ENCODE results near the gene DIAPH2.

DIAPH2 gene

DNA sequence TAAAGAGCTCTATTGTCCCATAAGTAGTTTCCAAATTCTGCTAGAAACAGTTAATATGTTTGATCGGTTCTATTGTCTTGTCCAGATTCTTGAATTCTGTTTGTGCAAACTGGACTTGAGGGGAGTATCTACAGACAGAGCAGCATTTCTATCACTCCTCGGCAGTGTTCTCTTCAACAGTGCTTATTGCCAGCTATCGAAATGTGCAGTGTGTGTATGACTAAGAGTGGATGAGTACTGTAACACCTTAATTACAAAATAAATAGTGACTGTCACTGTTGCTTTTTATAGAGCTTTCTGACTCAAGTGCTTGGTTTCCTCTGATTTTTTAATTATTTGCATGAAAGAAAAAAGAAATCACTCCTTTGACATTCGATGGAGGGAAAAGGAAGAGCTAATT, 473.6 kb downstream of the DIAPH2 start:
- Mint-ChIP-seq H3K9me3 (no peaks in the 10 kb centered on the region), H3K4me3 (no peak overlapping the region), H3K36me3 (no peaks in the 10 kb centered on the region), H3K27ac (no peak overlapping the region), H3K4me1 (peaks cover 6% of the 10 kb centered on the region)
- DNase-seq (ENCODE audit: low spot score in 2 of 2), result no peak
- no peak for ATAC-seq

GRCh38 chrX:97159916-97160800, 475.5 kb downstream of the DIAPH2 start:
- no peak overlapping the region for H3K27ac Mint-ChIP-seq
- ATAC-seq (no peak), DNase-seq (ENCODE audit: low spot score in 2 of 2) (no peak)
- H3K4me1 Mint-ChIP-seq, result peaks cover 6% of the 10 kb centered on the region
- H3K36me3 Mint-ChIP-seq, result no peaks in the 10 kb centered on the region
- no peak overlapping the region for H3K4me3 Mint-ChIP-seq
- no peaks in the 10 kb centered on the region for H3K9me3 Mint-ChIP-seq

DNA sequence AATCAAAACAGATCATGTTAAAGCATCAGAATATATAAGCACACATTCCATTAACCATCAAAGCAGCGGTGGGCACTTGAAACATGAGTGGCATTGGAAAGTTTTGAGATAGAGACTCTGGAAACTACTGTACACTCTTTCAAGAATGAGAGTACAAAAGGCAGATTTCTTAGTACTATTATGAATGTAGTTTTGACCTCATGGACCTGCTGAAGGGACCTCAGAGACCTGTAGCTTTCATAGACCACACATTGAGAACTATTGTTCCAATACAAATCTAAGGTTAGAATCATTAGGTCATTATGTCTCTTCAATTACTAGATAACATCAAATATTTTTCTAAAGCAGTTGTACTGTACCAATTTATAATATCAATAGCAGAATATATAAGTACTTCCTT, 482.7 kb downstream of the DIAPH2 start:
- no peaks in the 10 kb centered on the region for H3K4me1 Mint-ChIP-seq
- DNase-seq (ENCODE audit: low spot score in 2 of 2) (no peak), ATAC-seq (no peak)
- no peaks in the 10 kb centered on the region for H3K36me3 Mint-ChIP-seq
- H3K27ac Mint-ChIP-seq, result no peak overlapping the region
- no peak overlapping the region for H3K4me3 Mint-ChIP-seq
- no peaks in the 10 kb centered on the region for H3K9me3 Mint-ChIP-seq

- H3K4me3 Mint-ChIP-seq, result no peak overlapping the region
- H3K27ac Mint-ChIP-seq, result no peak overlapping the region
- DNase-seq (ENCODE audit: low spot score in 2 of 2) (no peak), ATAC-seq (no peak)
- H3K36me3 Mint-ChIP-seq, result no peaks in the 10 kb centered on the region
- H3K4me1 Mint-ChIP-seq, result no peaks in the 10 kb centered on the region
- no peaks in the 10 kb centered on the region for H3K9me3 Mint-ChIP-seq
These were observed 484.0 kb downstream of the DIAPH2 start for GRCh38 chrX:97168646-97169045.

- no peak for DNase-seq (ENCODE audit: low spot score in 2 of 2)
- Mint-ChIP-seq H3K27ac (no peak overlapping the region), H3K4me3 (no peak overlapping the region), H3K9me3 (no peaks in the 10 kb centered on the region), H3K4me1 (no peaks in the 10 kb centered on the region), H3K36me3 (no peaks in the 10 kb centered on the region)
- ATAC-seq, result no peak
These were observed 490.5 kb downstream of the DIAPH2 start for GRCh38 chrX:97175147-97175546.

DNA sequence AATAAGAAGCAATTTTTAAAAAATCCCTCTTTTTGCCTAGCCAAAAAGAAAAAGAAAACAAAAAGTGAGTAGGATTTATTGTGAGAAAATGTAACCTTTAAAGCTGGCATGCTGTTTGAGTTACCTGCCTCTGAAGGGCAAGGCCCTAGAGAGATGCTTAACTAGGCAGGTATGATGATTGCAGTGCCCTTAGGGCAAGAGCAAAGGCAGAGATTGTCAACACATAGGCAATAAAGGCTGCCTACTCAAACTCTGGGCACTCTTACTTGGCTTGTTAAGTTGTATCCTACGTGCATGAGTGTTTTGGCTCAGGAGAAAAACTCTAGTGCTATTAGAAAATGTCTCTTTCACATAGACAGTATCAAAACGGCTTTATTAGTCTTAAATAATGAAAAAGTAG, 505.0 kb downstream of the DIAPH2 start:
- no peak overlapping the region for H3K27ac Mint-ChIP-seq
- ATAC-seq (no peak), DNase-seq (ENCODE audit: low spot score in 2 of 2) (no peak)
- H3K4me1 Mint-ChIP-seq, result no peaks in the 10 kb centered on the region
- H3K4me3 Mint-ChIP-seq, result no peak overlapping the region
- no peaks in the 10 kb centered on the region for H3K9me3 Mint-ChIP-seq
- H3K36me3 Mint-ChIP-seq, result no peaks in the 10 kb centered on the region

DNA sequence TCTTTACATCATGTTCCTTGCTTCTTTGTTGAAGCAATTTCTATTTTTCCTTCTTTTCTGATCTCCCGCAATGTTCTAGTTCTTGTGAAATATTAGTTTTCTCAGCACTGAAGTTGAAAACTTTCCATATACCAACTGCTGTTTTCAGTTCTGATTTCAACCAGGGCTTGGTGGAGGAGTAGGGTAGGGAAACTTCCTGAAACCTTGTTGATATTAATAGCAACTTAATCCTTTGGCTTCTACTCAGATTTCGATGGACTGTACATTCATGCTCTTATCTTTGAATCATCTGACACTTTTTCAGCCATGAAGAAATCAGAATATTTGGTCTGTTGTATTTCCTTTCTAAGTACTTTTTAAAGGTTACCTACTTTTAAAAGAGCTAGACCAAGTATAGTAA, 514.9 kb downstream of the DIAPH2 start:
- Mint-ChIP-seq H3K27ac (no peak overlapping the region), H3K9me3 (peaks cover 4% of the 10 kb centered on the region), H3K4me3 (no peak overlapping the region), H3K4me1 (no peaks in the 10 kb centered on the region), H3K36me3 (no peaks in the 10 kb centered on the region)
- ATAC-seq, result no peak
- DNase-seq (ENCODE audit: low spot score in 2 of 2), result no peak

DNA sequence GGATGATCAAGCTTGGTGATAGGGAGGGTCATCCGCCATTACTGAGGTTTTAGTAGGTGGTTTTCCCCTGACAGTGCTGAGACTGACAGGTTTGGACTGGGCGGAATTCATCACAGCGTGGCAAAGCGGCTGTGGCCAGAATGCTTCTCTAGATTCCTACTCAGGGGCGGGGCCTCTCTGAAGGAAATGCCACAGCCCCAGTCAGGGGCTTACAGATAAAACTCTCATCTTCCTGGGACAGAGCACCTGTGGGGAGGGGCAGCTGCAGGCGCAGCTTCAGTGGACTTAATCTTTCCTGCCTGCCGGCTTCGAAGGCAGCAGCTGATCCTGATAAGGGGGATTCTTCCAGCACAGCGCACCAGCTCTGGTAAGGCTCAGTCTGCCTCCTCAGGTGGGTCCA, 515.8 kb downstream of the DIAPH2 start:
- DNase-seq (ENCODE audit: low spot score in 2 of 2), result no peak
- Mint-ChIP-seq H3K4me3 (no peak overlapping the region), H3K36me3 (no peaks in the 10 kb centered on the region), H3K4me1 (no peaks in the 10 kb centered on the region), H3K27ac (no peak overlapping the region), H3K9me3 (peaks cover 4% of the 10 kb centered on the region)
- ATAC-seq, result no peak

DNA sequence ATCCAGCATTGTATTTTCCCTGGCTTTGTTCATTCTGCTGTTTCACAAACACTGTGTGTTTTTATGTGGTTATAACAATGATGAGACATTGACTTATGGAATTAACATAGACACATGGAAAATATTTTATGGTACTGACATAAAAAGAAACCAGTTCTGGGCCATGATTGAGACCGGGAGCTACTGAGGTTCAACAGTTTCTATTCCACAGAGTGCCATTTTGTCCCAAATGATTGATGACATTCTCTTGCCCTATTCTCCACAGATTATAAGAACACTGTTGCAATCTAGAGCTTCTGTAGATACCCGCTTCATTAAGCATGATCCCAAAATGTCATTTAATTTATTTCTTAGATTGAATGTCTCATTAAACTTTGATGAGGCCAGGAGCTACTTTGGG, 525.9 kb downstream of the DIAPH2 start:
- no peaks in the 10 kb centered on the region for H3K9me3 Mint-ChIP-seq
- no peak overlapping the region for H3K4me3 Mint-ChIP-seq
- no peaks in the 10 kb centered on the region for H3K36me3 Mint-ChIP-seq
- no peak overlapping the region for H3K27ac Mint-ChIP-seq
- DNase-seq (ENCODE audit: low spot score in 2 of 2) (no peak), ATAC-seq (peak; percentile 56)
- no peaks in the 10 kb centered on the region for H3K4me1 Mint-ChIP-seq

DNA sequence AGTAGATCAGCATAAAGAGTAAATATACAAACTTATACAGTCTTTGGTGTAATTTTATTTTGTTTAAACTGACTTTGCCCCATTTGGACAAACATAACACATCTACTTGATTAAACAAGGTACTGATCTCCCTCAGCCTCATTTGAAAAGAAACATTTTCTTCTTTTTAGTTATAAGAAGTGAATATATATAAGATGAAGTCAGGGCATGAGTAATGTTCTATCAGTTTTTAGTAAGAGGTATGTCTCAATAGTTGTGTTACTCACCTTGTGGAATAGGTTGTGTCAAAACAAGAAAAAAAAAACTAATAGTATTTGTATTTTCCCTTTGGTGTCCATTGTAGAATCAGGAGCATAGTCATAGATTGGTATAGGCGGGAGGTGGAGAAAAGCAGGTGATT, 526.4 kb downstream of the DIAPH2 start:
- Mint-ChIP-seq H3K27ac (no peak overlapping the region), H3K9me3 (no peaks in the 10 kb centered on the region), H3K4me3 (no peak overlapping the region), H3K4me1 (no peaks in the 10 kb centered on the region), H3K36me3 (no peaks in the 10 kb centered on the region)
- peak; percentile 74 for ATAC-seq
- DNase-seq (ENCODE audit: low spot score in 2 of 2), result no peak

- Mint-ChIP-seq H3K9me3 (no peaks in the 10 kb centered on the region), H3K27ac (no peak overlapping the region), H3K4me1 (peaks cover 2% of the 10 kb centered on the region), H3K4me3 (no peak overlapping the region), H3K36me3 (no peaks in the 10 kb centered on the region)
- DNase-seq (ENCODE audit: low spot score in 2 of 2) (no peak), ATAC-seq (no peak)
These were observed 530.5 kb downstream of the DIAPH2 start for GRCh38 chrX:97215186-97215585.

- no peaks in the 10 kb centered on the region for H3K9me3 Mint-ChIP-seq
- no peak for ATAC-seq
- H3K4me1 Mint-ChIP-seq, result peaks cover 6% of the 10 kb centered on the region
These were observed 539.5 kb downstream of the DIAPH2 start for GRCh38 chrX:97224148-97224547.

DNA sequence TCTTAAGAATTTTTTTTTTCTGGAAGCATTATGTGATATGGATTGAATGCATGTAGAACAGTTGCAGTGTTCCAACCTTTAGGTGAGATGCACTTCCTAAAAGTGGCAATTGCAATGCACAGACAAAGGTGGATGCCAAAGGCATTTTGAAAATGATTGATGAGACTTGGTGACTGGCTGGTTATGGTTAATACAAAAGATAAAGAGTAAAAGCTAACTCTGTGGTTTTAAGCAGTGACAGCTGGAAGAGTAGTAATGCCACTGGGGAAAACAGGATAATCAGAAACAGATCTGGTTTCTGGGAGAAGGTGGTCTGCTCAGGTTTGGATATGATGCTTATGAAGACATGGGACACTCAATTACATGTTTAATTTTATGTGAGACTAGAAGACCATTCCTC, 544.7 kb downstream of the DIAPH2 start:
- Mint-ChIP-seq H3K36me3 (no peaks in the 10 kb centered on the region), H3K27ac (no peak overlapping the region), H3K9me3 (no peaks in the 10 kb centered on the region), H3K4me1 (no peaks in the 10 kb centered on the region), H3K4me3 (no peak overlapping the region)
- ATAC-seq (no peak), DNase-seq (ENCODE audit: low spot score in 2 of 2) (no peak)

More at GRCh38 chrX:97224148-97224547, 539.5 kb downstream of the DIAPH2 start:
- Mint-ChIP-seq H3K27ac (no peak overlapping the region), H3K4me3 (no peak overlapping the region), H3K36me3 (no peaks in the 10 kb centered on the region)
- no peak for DNase-seq (ENCODE audit: low spot score in 2 of 2)

GRCh38 chrX:97230948-97231347, 546.3 kb downstream of the DIAPH2 start:
- Mint-ChIP-seq H3K4me3 (no peak overlapping the region), H3K27ac (no peak overlapping the region), H3K4me1 (no peaks in the 10 kb centered on the region), H3K36me3 (no peaks in the 10 kb centered on the region), H3K9me3 (no peaks in the 10 kb centered on the region)
- no peak for ATAC-seq
- no peak for DNase-seq (ENCODE audit: low spot score in 2 of 2)

DNA sequence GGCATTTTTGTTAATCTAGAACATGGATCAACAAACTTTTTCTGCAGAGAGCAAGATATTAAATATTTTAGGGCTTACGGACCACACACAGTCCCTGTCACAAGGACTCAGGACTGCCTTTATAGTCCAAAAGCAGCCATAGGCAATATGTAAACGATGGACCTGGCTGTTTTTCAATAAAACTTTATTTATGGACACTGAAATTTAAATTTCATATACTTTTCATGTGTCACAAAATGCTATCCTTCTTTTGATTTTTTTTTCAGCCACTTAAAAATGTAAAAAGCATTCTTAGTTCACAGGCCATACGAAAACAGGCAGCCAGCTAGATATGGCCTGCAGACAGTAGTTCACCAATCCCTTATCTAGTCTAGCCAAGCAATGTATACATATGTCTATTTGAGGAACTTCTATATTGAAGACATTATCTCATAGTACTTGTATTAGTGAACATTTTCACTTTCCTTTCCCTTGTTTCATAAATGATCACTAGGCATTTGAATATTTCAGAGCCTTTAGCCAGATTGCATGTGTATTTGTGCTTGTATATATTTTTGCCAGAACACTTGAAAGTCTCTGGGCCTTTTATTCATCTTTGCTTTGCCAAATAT, 549.9 kb downstream of the DIAPH2 start:
- Mint-ChIP-seq H3K4me1 (no peaks in the 10 kb centered on the region), H3K4me3 (no peak overlapping the region), H3K9me3 (no peaks in the 10 kb centered on the region), H3K36me3 (no peaks in the 10 kb centered on the region), H3K27ac (no peak overlapping the region)
- DNase-seq (ENCODE audit: low spot score in 2 of 2) (no peak), ATAC-seq (no peak)

- Mint-ChIP-seq H3K36me3 (no peaks in the 10 kb centered on the region), H3K4me3 (no peak overlapping the region), H3K4me1 (no peaks in the 10 kb centered on the region), H3K27ac (no peak overlapping the region), H3K9me3 (no peaks in the 10 kb centered on the region)
- no peak for DNase-seq (ENCODE audit: low spot score in 2 of 2)
- no peak for ATAC-seq
These were observed 554.0 kb downstream of the DIAPH2 start for GRCh38 chrX:97238632-97239031.
